Memory B cell (primary cell): ENCODE results near the gene MAN1A2.
A peak's percentile ranks its signal among the peaks of the same experiment; 100 is the strongest.

Experiments used
- ATAC-seq: fragments of 150-1000 bp; cut with Tn5 transposase; 2 replicates; pipeline ENCODE4 v1.10.0; 2021; ENCODE audit warnings: low read depth, mild to moderate bottlenecking, moderate library complexity
- DNase-seq, 2 donors: peaks; one replicate each; pipeline ENCODE4 v3.0.0; 2022; ENCODE audit warnings: low spot score in 2 of 2
- H3K27ac Mint-ChIP-seq: one replicate; pipeline ENCODE4 v1.8.0; 2022; ENCODE audit warnings: mild to moderate bottlenecking, moderate library complexity, mixed read lengths
- H3K27me3 Mint-ChIP-seq: one replicate; pipeline ENCODE4 v1.8.0; 2022; ENCODE audit warnings: mixed read lengths
- H3K36me3 Mint-ChIP-seq: one replicate; pipeline ENCODE4 v1.8.0; 2022; ENCODE audit warnings: mild to moderate bottlenecking, mixed read lengths
- H3K4me1 Mint-ChIP-seq: one replicate; pipeline ENCODE4 v1.8.0; 2022; ENCODE audit warnings: mixed read lengths
- H3K4me3 Mint-ChIP-seq: one replicate; pipeline ENCODE4 v1.8.0; 2022; ENCODE audit warnings: mild to moderate bottlenecking, moderate library complexity, mixed read lengths
- H3K9me3 Mint-ChIP-seq: one replicate; pipeline ENCODE4 v1.8.0; 2022; ENCODE audit warnings: mixed read lengths

MAN1A2 gene

GRCh38 chr1:117368116-117369108 is 1.2 kb downstream of the MAN1A2 start:
- Mint-ChIP-seq H3K4me1 (peaks cover 56% of the 10 kb centered on the region), H3K27ac (peak overlapping the region; percentile 95), H3K9me3 (no peaks in the 10 kb centered on the region), H3K27me3 (no peaks in the 10 kb centered on the region), H3K4me3 (peak overlapping the region; percentile 89), H3K36me3 (peaks cover 4% of the 10 kb centered on the region)
- ATAC-seq (no peak), DNase-seq (no peak)

GRCh38 chr1:117370071-117370470 is 2.8 kb downstream of the MAN1A2 start:
- H3K36me3 Mint-ChIP-seq = peaks cover 4% of the 10 kb centered on the region
- DNase-seq (no peak), ATAC-seq (no peak)
- peak overlapping the region; percentile 48 for H3K4me3 Mint-ChIP-seq
- H3K27me3 Mint-ChIP-seq = no peaks in the 10 kb centered on the region
- no peaks in the 10 kb centered on the region for H3K9me3 Mint-ChIP-seq
- peaks cover 47% of the 10 kb centered on the region for H3K4me1 Mint-ChIP-seq
- H3K27ac Mint-ChIP-seq = no peak overlapping the region

- Mint-ChIP-seq H3K27ac (no peak overlapping the region), H3K27me3 (no peaks in the 10 kb centered on the region), H3K9me3 (no peaks in the 10 kb centered on the region), H3K4me1 (peaks cover 45% of the 10 kb centered on the region), H3K36me3 (peaks cover 4% of the 10 kb centered on the region), H3K4me3 (peak overlapping the region; percentile 47)
- DNase-seq (no peak), ATAC-seq (no peak)
Measured at GRCh38 chr1:117370509-117370908, 3.3 kb downstream of the MAN1A2 start.

- ATAC-seq (no peak), DNase-seq (no peak)
- Mint-ChIP-seq H3K9me3 (no peaks in the 10 kb centered on the region), H3K4me3 (peak overlapping the region; percentile 22), H3K36me3 (peaks cover 4% of the 10 kb centered on the region), H3K27ac (no peak overlapping the region), H3K4me1 (peaks cover 41% of the 10 kb centered on the region), H3K27me3 (no peaks in the 10 kb centered on the region)
Measured at GRCh38 chr1:117371441-117372151, 4.3 kb downstream of the MAN1A2 start.

- H3K27me3 Mint-ChIP-seq = no peaks in the 10 kb centered on the region
- H3K4me3 Mint-ChIP-seq = no peak overlapping the region
- ATAC-seq (no peak), DNase-seq (no peak)
- peak overlapping the region; percentile 67 for H3K27ac Mint-ChIP-seq
- peaks cover 4% of the 10 kb centered on the region for H3K36me3 Mint-ChIP-seq
- no peaks in the 10 kb centered on the region for H3K9me3 Mint-ChIP-seq
- peaks cover 36% of the 10 kb centered on the region for H3K4me1 Mint-ChIP-seq
Measured at GRCh38 chr1:117372863-117373412, 5.7 kb downstream of the MAN1A2 start.

- Mint-ChIP-seq H3K4me3 (no peak overlapping the region), H3K4me1 (peaks cover 29% of the 10 kb centered on the region), H3K9me3 (no peaks in the 10 kb centered on the region), H3K36me3 (peaks cover 4% of the 10 kb centered on the region), H3K27ac (no peak overlapping the region), H3K27me3 (no peaks in the 10 kb centered on the region)
- ATAC-seq = no peak
- DNase-seq = no peak
Measured at GRCh38 chr1:117373932-117374331, 6.7 kb downstream of the MAN1A2 start.

GRCh38 chr1:117375327-117375726 is 8.1 kb downstream of the MAN1A2 start:
- Mint-ChIP-seq H3K36me3 (peaks cover 4% of the 10 kb centered on the region), H3K27ac (no peak overlapping the region), H3K27me3 (no peaks in the 10 kb centered on the region), H3K9me3 (no peaks in the 10 kb centered on the region), H3K4me3 (no peak overlapping the region), H3K4me1 (peaks cover 24% of the 10 kb centered on the region)
- ATAC-seq = no peak
- no peak for DNase-seq

GRCh38 chr1:117387060-117387633 is 19.9 kb downstream of the MAN1A2 start:
- Mint-ChIP-seq H3K27ac (no peak overlapping the region), H3K9me3 (peaks cover 6% of the 10 kb centered on the region), H3K4me3 (no peak overlapping the region), H3K4me1 (peaks cover 40% of the 10 kb centered on the region), H3K27me3 (no peaks in the 10 kb centered on the region), H3K36me3 (peaks cover 12% of the 10 kb centered on the region)
- DNase-seq (no peak), ATAC-seq (no peak)

- peak; percentile 12 for ATAC-seq
- H3K4me1 Mint-ChIP-seq = peaks cover 41% of the 10 kb centered on the region
- no peaks in the 10 kb centered on the region for H3K27me3 Mint-ChIP-seq
- H3K27ac Mint-ChIP-seq = peak overlapping the region; percentile 3
- H3K4me3 Mint-ChIP-seq = no peak overlapping the region
- peaks cover 8% of the 10 kb centered on the region for H3K36me3 Mint-ChIP-seq
- peaks cover 2% of the 10 kb centered on the region for H3K9me3 Mint-ChIP-seq
- no peak for DNase-seq
Measured at GRCh38 chr1:117388328-117388727, 21.1 kb downstream of the MAN1A2 start.

GRCh38 chr1:117389284-117389683 is 22.0 kb downstream of the MAN1A2 start:
- Mint-ChIP-seq H3K9me3 (peaks cover 2% of the 10 kb centered on the region), H3K4me1 (peaks cover 41% of the 10 kb centered on the region), H3K27me3 (no peaks in the 10 kb centered on the region), H3K27ac (no peak overlapping the region), H3K4me3 (no peak overlapping the region), H3K36me3 (peaks cover 3% of the 10 kb centered on the region)
- DNase-seq (no peak), ATAC-seq (no peak)

- H3K4me3 Mint-ChIP-seq = no peak overlapping the region
- DNase-seq = no peak
- no peaks in the 10 kb centered on the region for H3K27me3 Mint-ChIP-seq
- no peaks in the 10 kb centered on the region for H3K36me3 Mint-ChIP-seq
- no peak overlapping the region for H3K27ac Mint-ChIP-seq
- ATAC-seq = no peak
- H3K9me3 Mint-ChIP-seq = no peaks in the 10 kb centered on the region
- H3K4me1 Mint-ChIP-seq = peaks cover 42% of the 10 kb centered on the region
Measured at GRCh38 chr1:117389779-117390178, 22.5 kb downstream of the MAN1A2 start.

GRCh38 chr1:117392771-117393170 is 25.5 kb downstream of the MAN1A2 start:
- no peak overlapping the region for H3K27ac Mint-ChIP-seq
- no peak for ATAC-seq
- peaks cover 29% of the 10 kb centered on the region for H3K4me1 Mint-ChIP-seq
- no peaks in the 10 kb centered on the region for H3K27me3 Mint-ChIP-seq
- no peaks in the 10 kb centered on the region for H3K36me3 Mint-ChIP-seq
- H3K4me3 Mint-ChIP-seq = no peak overlapping the region
- no peak for DNase-seq
- H3K9me3 Mint-ChIP-seq = no peaks in the 10 kb centered on the region

GRCh38 chr1:117396074-117396473 is 28.8 kb downstream of the MAN1A2 start:
- H3K27ac Mint-ChIP-seq = no peak overlapping the region
- peaks cover 4% of the 10 kb centered on the region for H3K9me3 Mint-ChIP-seq
- ATAC-seq (no peak), DNase-seq (no peak)
- no peaks in the 10 kb centered on the region for H3K27me3 Mint-ChIP-seq
- H3K36me3 Mint-ChIP-seq = peaks cover 10% of the 10 kb centered on the region
- H3K4me3 Mint-ChIP-seq = no peak overlapping the region
- H3K4me1 Mint-ChIP-seq = peaks cover 33% of the 10 kb centered on the region

GRCh38 chr1:117396636-117397035 is 29.4 kb downstream of the MAN1A2 start:
- H3K27ac Mint-ChIP-seq = no peak overlapping the region
- peaks cover 31% of the 10 kb centered on the region for H3K4me1 Mint-ChIP-seq
- no peak for ATAC-seq
- peaks cover 4% of the 10 kb centered on the region for H3K9me3 Mint-ChIP-seq
- H3K4me3 Mint-ChIP-seq = no peak overlapping the region
- no peaks in the 10 kb centered on the region for H3K27me3 Mint-ChIP-seq
- DNase-seq = no peak
- H3K36me3 Mint-ChIP-seq = peaks cover 12% of the 10 kb centered on the region
